Panc1 (cell line): Measurements from ENCODE around the gene ENOPH1. TPM values are rescaled to one million over a fixed set of nuclear protein-coding genes. Genes with fewer than 3 reads are reported as not detected.

Experiments
- ATAC-seq: fragments of 200-7000 bp; cut with Tn5 transposase; 2 replicates; pipeline ENCODE4 v1.9.1; 2020; ENCODE audit warnings: mild to moderate bottlenecking, moderate library complexity
- BruUV-seq: library from RNA; stranded (reverse); fragments of 400-500 nt; replicated peaks from 2 replicates; lab custom pipeline; 2021; lab: Mats Ljungman, UMichigan
- CTCF ChIA-PET: fragments of 300-600 bp; sonication (Branson Sonifier 250); formaldehyde crosslinking; loops from one replicate; lab custom pipeline; 2022; ENCODE audit warnings: antibody characterized with exemption; lab: Charles Lee
- POLR2A ChIA-PET: fragments of 300-600 bp; sonication (Branson Sonifier 250); formaldehyde crosslinking; loops from one replicate; lab custom pipeline; 2022; ENCODE audit warnings: antibody characterized with exemption; lab: Charles Lee
- DNase-seq: peaks from one replicate; pipeline ENCODE4 v3.0.0-alpha.2; 2010; ENCODE audit warnings: low read depth, low spot score
- H3K27ac ChIP-seq: 2 replicates; pipeline ENCODE4 v1.5.1; 2011; ENCODE audit warnings: mild to moderate bottlenecking, low read length, inconsistent platforms
- H3K27me3 ChIP-seq: fragments of 200-500 bp; sonication (Bioruptor generic); 2 replicates; pipeline ENCODE4 v1.6.0; 2014; ENCODE audit warnings: low read length, inconsistent platforms; ENCODE audit not compliant: control insufficient read depth, insufficient read depth
- H3K36me3 ChIP-seq: fragments of 200-500 bp; sonication (Bioruptor generic); 2 replicates; pipeline ENCODE4 v1.5.1; 2014; ENCODE audit warnings: inconsistent platforms, mild to moderate bottlenecking, low read length, moderate library complexity; ENCODE audit not compliant: control insufficient read depth, insufficient read depth
- H3K4me1 ChIP-seq: 2 replicates; pipeline ENCODE4 v1.5.1; 2011; ENCODE audit warnings: inconsistent platforms, mild to moderate bottlenecking, low read length, moderate library complexity; ENCODE audit not compliant: control insufficient read depth, insufficient read depth
- H3K4me3 ChIP-seq, 2 experiments: 2 replicates each; pipeline ENCODE4 v1.5.1; 2011 to 2012; ENCODE audit warnings: low read depth in 2 of 2, low read length in 2 of 2, mild to moderate bottlenecking in 2 of 2, inconsistent platforms in 1 of 2, moderate library complexity in 1 of 2
- H3K9me3 ChIP-seq: fragments of 200-500 bp; sonication (Bioruptor generic); 2 replicates; pipeline ENCODE4 v1.5.1; 2014; ENCODE audit warnings: low read depth, mild to moderate bottlenecking, inconsistent platforms, low read length, moderate library complexity; ENCODE audit not compliant: control insufficient read depth, insufficient read depth
- POLR2AphosphoS5 ChIP-seq: IDR thresholded peaks from 2 replicates; pipeline ENCODE4 v1.6.1; 2012; ENCODE audit warnings: mild to moderate bottlenecking, low read depth, low read length, moderate library complexity
- REST ChIP-seq, 2 experiments: IDR thresholded peaks; 2 replicates each; pipeline ENCODE4 v1.6.1; 2011 to 2012; ENCODE audit warnings: low read depth in 2 of 2, control low read depth in 1 of 2, low read length in 1 of 2, mild to moderate bottlenecking in 1 of 2, moderate library complexity in 1 of 2; ENCODE audit not compliant: insufficient read depth in 1 of 2
- SIN3A ChIP-seq: IDR thresholded peaks from 2 replicates; pipeline ENCODE4 v1.6.1; 2012; ENCODE audit warnings: low read depth, mild to moderate bottlenecking, low read length, moderate library complexity, borderline replicate concordance; ENCODE audit not compliant: insufficient read depth
- TCF7L2 ChIP-seq: IDR thresholded peaks from 2 replicates; pipeline ENCODE4 v1.6.1; 2011; ENCODE audit warnings: mild to moderate bottlenecking, low read depth, low read length, inconsistent platforms
- in situ Hi-C: cut with HindIII; loops from 2 replicates; pipeline ENCODE4 v1.10.0; 2016; ENCODE audit warnings: low sequenced_read_pairs, low pct_unique_long_range_greater_than_20kb
- intact Hi-C: fragments of 100-400 bp; cut with micrococcal nuclease; formaldehyde crosslinking; loops from one replicate; pipeline ENCODE4 v1.10.0; 2022; ENCODE audit not compliant: unreplicated experiment
- total RNA-seq: library from RNA; stranded (reverse); gene quantifications from one replicate; pipeline ENCODE4 v1.2.1, GENCODE V29; 2021; ENCODE audit not compliant: unreplicated experiment
- TF ChIP-seq, protein P1 (sequence below): fragments of 450-650 bp; IDR thresholded peaks from 2 replicates; pipeline ENCODE4 v1.5.1; 2017; ENCODE audit warnings: mild to moderate bottlenecking

The ENOPH1 gene
- total RNA-seq, 1 experiment from 2014 or later = 34.7 TPM

DNA sequence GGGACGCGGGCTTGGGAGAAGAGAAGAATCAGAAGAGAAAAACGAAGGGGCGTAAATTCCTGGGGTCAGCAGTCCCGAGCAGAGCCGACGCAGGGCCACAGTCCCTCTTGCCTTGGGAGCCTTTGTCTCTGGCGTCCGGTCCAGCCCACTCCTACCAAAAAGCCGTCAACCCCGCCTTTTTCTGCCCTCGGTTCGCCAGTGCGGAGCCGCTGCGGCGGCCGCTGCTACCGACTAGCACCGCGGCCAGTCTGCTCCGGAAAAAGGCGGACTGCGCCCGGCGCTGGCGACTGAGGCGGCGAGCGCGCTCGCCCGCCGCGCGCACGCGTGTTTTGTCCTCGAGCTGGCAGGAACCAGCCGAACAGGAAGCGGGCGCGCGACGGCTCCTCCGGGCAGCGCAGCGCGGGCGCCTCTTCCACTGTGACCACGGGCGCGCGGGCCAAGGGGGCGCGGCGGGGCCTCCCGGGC, 630 bp upstream of the ENOPH1 start:
- ChIA-PET CTCF (no interaction called here), POLR2A (interaction anchor here (1.0 kb wide), 1 partner anchor 58 kb away, joined by 5 read pairs; no protein-coding TSS in a partner anchor)
- intact Hi-C loops (loop anchor here (5.0 kb wide), 1 partner anchor 57 kb away; the partner anchor contains the start of gene HNRNPD), in situ Hi-C loops (no loop called here)
- Histone ChIP-seq H3K4me3 (peak overlapping the region; percentile 85 to 96), H3K36me3 (peaks cover 43% of the 10 kb centered on the region), H3K9me3 (no peaks in the 10 kb centered on the region), H3K4me1 (peaks cover 20% of the 10 kb centered on the region), H3K27ac (peak overlapping the region; percentile 89), H3K27me3 (no peaks in the 10 kb centered on the region)
- ATAC-seq = peak; percentile 26
- no TSS peak for BruUV-seq
- no peak for DNase-seq
- no peak for TF ChIP-seq SIN3A
- TF ChIP-seq, protein P1, sequence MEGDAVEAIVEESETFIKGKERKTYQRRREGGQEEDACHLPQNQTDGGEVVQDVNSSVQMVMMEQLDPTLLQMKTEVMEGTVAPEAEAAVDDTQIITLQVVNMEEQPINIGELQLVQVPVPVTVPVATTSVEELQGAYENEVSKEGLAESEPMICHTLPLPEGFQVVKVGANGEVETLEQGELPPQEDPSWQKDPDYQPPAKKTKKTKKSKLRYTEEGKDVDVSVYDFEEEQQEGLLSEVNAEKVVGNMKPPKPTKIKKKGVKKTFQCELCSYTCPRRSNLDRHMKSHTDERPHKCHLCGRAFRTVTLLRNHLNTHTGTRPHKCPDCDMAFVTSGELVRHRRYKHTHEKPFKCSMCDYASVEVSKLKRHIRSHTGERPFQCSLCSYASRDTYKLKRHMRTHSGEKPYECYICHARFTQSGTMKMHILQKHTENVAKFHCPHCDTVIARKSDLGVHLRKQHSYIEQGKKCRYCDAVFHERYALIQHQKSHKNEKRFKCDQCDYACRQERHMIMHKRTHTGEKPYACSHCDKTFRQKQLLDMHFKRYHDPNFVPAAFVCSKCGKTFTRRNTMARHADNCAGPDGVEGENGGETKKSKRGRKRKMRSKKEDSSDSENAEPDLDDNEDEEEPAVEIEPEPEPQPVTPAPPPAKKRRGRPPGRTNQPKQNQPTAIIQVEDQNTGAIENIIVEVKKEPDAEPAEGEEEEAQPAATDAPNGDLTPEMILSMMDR = peak; percentile 49

GRCh38 chr4:82430964-82431745, 765 bp downstream of the ENOPH1 start:
- no peak for TF ChIP-seq SIN3A
- no peak for TF ChIP-seq TCF7L2
- no peak for TF ChIP-seq REST (IDR thresholded peaks at IDR 0.05; ENCODE audit: insufficient read depth in 1 of 2, low read depth in 2 of 2, low read length in 1 of 2)
- H3K9me3 ChIP-seq = no peaks in the 10 kb centered on the region
- H3K4me1 ChIP-seq = peaks cover 20% of the 10 kb centered on the region
- peaks cover 29% of the 10 kb centered on the region for H3K36me3 ChIP-seq
- CTCF ChIA-PET = no interaction called here
- H3K4me3 ChIP-seq = peak overlapping the region; percentile 85 to 96
- TSS peak; percentile 75 for BruUV-seq
- peak overlapping the region; percentile 86 for H3K27ac ChIP-seq
- intact Hi-C loops (no loop called here), in situ Hi-C loops (no loop called here)
- POLR2A ChIA-PET = no interaction called here
- no peak for DNase-seq
- no peak for ATAC-seq
- no peaks in the 10 kb centered on the region for H3K27me3 ChIP-seq

DNA sequence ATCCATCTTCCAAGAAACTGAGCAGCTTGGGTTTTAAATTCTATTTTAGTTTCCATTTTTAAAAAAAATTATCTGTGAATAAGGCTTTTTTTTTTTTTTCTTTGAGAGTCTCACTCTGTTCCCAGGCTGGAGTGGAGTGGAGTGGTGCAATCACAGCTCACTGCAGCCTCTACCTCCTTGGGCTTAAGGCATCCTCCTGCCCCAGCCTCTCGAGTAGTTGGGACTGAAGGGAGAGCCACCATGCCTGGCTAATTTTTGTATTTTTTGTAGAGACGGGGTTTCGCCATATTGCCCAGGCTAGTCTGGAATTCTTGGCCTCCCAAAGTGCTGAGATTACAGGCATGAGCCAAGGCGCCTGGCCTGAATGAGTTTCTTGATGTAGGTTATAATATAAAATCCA, 1.4 kb downstream of the ENOPH1 start:
- DNase-seq = no peak
- no peak for TF ChIP-seq SIN3A
- no peak for TF ChIP-seq TCF7L2
- TF ChIP-seq, protein P1 = no peak
- TF ChIP-seq POLR2AphosphoS5 = no peak
- TF ChIP-seq REST (IDR thresholded peaks at IDR 0.05; ENCODE audit: insufficient read depth in 1 of 2, low read depth in 2 of 2, low read length in 1 of 2) = no peak
- BruUV-seq = no TSS peak
- H3K36me3 ChIP-seq = peaks cover 22% of the 10 kb centered on the region
- no peak overlapping the region; the same call in 1 of the 2 replicates for H3K27ac ChIP-seq
- intact Hi-C loops (no loop called here), in situ Hi-C loops (no loop called here)
- no peaks in the 10 kb centered on the region for H3K27me3 ChIP-seq
- peaks cover 14% of the 10 kb centered on the region for H3K4me1 ChIP-seq
- POLR2A ChIA-PET = no interaction called here
- CTCF ChIA-PET = no interaction called here
- ATAC-seq = no peak
- peak overlapping the region; percentile 85 to 96 for H3K4me3 ChIP-seq
- H3K9me3 ChIP-seq = no peaks in the 10 kb centered on the region
